K562 (cell line): ENCODE measurements around the gene PRODH2. TPM values are rescaled to one million over a fixed set of nuclear protein-coding genes. Genes with fewer than 3 reads are reported as not detected.

Experiments
- ATAC-seq: fragments of 200-7000 bp; cut with Tn5 transposase; 3 replicates; pipeline ENCODE4 v1.9.1; 2020; ENCODE audit warnings: moderate library complexity
- BruUV-seq: library from RNA; stranded (reverse); fragments of 400-500 nt; replicated peaks from 2 replicates; lab custom pipeline; 2021; lab: Mats Ljungman, UMichigan
- CTCF ChIA-PET: fragments of 300-600 bp; formaldehyde crosslinking; extraction: SDS; loops from one replicate; lab custom pipeline; 2021; ENCODE audit warnings: low intra/inter-chr PET ratio; lab: Yijun Ruan, JAX
- POLR2A ChIA-PET: fragments of 300-600, 350-650 bp; sonication (Branson Sonifier 250); formaldehyde crosslinking; extraction: SDS; loops from one replicate; lab custom pipeline; 2021; ENCODE audit warnings: antibody characterized with exemption, inconsistent platforms; lab: Yijun Ruan, JAX
- DNase-seq, 4 experiments: peaks; one replicate each; pipeline versions ENCODE4 v3.0.0 to v3.0.0-alpha.2; 2011 to 2018; ENCODE audit warnings: low spot score in 3 of 4, mixed read lengths in 3 of 4; ENCODE audit errors: extremely low read depth in 1 of 4
- FAIRE-seq: peaks from 2 replicates; lab custom pipeline; 2011; peaks lifted over from hg19 to GRCh38; lab: Jason Lieb, UNC
- H2AFZ ChIP-seq: 2 replicates; pipeline ENCODE4 v1.6.0; 2011; ENCODE audit warnings: low read depth, low read length, control low read depth, inconsistent platforms
- H3K27ac ChIP-seq: fragments of 200-600 bp; 3 replicates; pipeline ENCODE4 v1.8.0; 2011; ENCODE audit warnings: low read depth, mild to moderate bottlenecking, control low read depth, inconsistent platforms, low read length, moderate library complexity, mixed read lengths; ENCODE audit errors: extremely low read depth
- H3K27me3 ChIP-seq, 2 experiments: fragments of 300-600 bp in 1 of 2; 2 replicates in 1 of 2; 3 replicates in 1 of 2; pipeline versions ENCODE4 v1.6.0 to v1.8.0; 2011; ENCODE audit warnings: inconsistent platforms in 2 of 2, low read length in 2 of 2, mild to moderate bottlenecking in 1 of 2, mixed read lengths in 1 of 2, moderate library complexity in 1 of 2; ENCODE audit not compliant: control insufficient read depth in 2 of 2, insufficient read depth in 2 of 2
- H3K36me3 ChIP-seq: fragments of 300-600 bp; 3 replicates; pipeline ENCODE4 v1.8.0; 2011; ENCODE audit warnings: mild to moderate bottlenecking, low read length, inconsistent platforms; ENCODE audit not compliant: control insufficient read depth, insufficient read depth
- H3K4me1 ChIP-seq, 2 experiments: fragments of 200-600 bp in 1 of 2; replicated peaks in 1 of 2; 2 replicates in 1 of 2; 3 replicates in 1 of 2; pipeline versions ENCODE4 v1.5.1 to v1.8.0; 2011; ENCODE audit warnings: inconsistent platforms in 2 of 2, low read length in 2 of 2, mild to moderate bottlenecking in 1 of 2, mixed read lengths in 1 of 2, moderate library complexity in 1 of 2; ENCODE audit not compliant: control insufficient read depth in 2 of 2, insufficient read depth in 2 of 2
- H3K4me2 ChIP-seq: 2 replicates; pipeline ENCODE4 v1.6.1; 2011; ENCODE audit warnings: low read length, control low read depth, inconsistent platforms, mixed read lengths; ENCODE audit not compliant: insufficient read depth
- H3K4me3 ChIP-seq: fragments of 200-600 bp; sonication (generic), shearing (Covaris generic); 2 replicates; pipeline ENCODE4 v1.5.1; 2016; ENCODE audit warnings: control low read depth, inconsistent platforms
- H3K79me2 ChIP-seq: fragments of 200-600 bp; 3 replicates; pipeline ENCODE4 v1.8.0; 2011; ENCODE audit warnings: low read length, inconsistent platforms; ENCODE audit not compliant: control insufficient read depth, insufficient read depth
- H3K9ac ChIP-seq, 2 experiments: 2 replicates each; pipeline versions ENCODE4 v1.6.0 to v1.6.1; 2011; ENCODE audit warnings: low read depth in 2 of 2, low read length in 2 of 2, control low read depth in 1 of 2, inconsistent platforms in 1 of 2, mild to moderate bottlenecking in 1 of 2, mixed read lengths in 1 of 2; ENCODE audit not compliant: insufficient read depth in 1 of 2
- H3K9me1 ChIP-seq: one replicate; pipeline ENCODE4 v1.6.0; 2011; ENCODE audit warnings: inconsistent platforms, mild to moderate bottlenecking, low read length, moderate library complexity; ENCODE audit not compliant: control insufficient read depth, insufficient read depth
- H3K9me3 ChIP-seq: replicated peaks from 2 replicates; pipeline ENCODE4 v1.5.1; 2011; ENCODE audit warnings: low read depth, low read length, inconsistent platforms; ENCODE audit not compliant: control insufficient read depth, insufficient read depth
- H4K20me1 ChIP-seq: replicated peaks from 2 replicates; pipeline ENCODE4 v1.6.1; 2011; ENCODE audit warnings: low read length, inconsistent platforms, mixed read lengths; ENCODE audit not compliant: control insufficient read depth, insufficient read depth
- FOXK2 ChIP-seq, 2 experiments: fragments of 450-650 bp; IDR thresholded peaks in 1 of 2; conservative IDR thresholded peaks in 1 of 2; 2 replicates each; pipeline ENCODE4 v1.6.1; 2016; ENCODE audit warnings: low read depth in 2 of 2, mild to moderate bottlenecking in 1 of 2
- JUND ChIP-seq, 2 experiments: IDR thresholded peaks; 2 replicates in 1 of 2; 3 replicates in 1 of 2; pipeline ENCODE4 v1.6.1; 2011; ENCODE audit warnings: borderline replicate concordance in 2 of 2, low read depth in 2 of 2, low read length in 2 of 2, improper control_type of control experiment in 1 of 2, missing biosample characterization in 1 of 2, missing genetic modification characterization in 1 of 2, missing genetic modification reagents in 1 of 2
- KLF1 ChIP-seq: fragments of 450-650 bp; IDR thresholded peaks from 2 replicates; pipeline ENCODE4 v1.6.1; 2016; ENCODE audit warnings: missing genetic modification characterization, missing compliant biosample characterization
- MAZ ChIP-seq, 2 experiments: fragments of 450-650 bp in 1 of 2; sonication (generic) in 1 of 2; formaldehyde crosslinking; IDR thresholded peaks in 1 of 2; conservative IDR thresholded peaks in 1 of 2; 2 replicates each; pipeline versions ENCODE4 v1.4.0 to v1.5.0; 2020; ENCODE audit warnings: mild to moderate bottlenecking in 1 of 2, missing genetic modification reagents in 1 of 2
- STAT5B ChIP-seq: fragments of 250-450 bp; sonication (Bioruptor Pico); IDR thresholded peaks from 2 replicates; pipeline ENCODE4 v1.8.0; 2021; ENCODE audit warnings: mild to moderate bottlenecking, inconsistent platforms
- WGBS: fragments of 100-300 bp; shearing (Covaris generic); methylation state at CpG from one replicate; pipeline ENCODE4 v1.1.6; 2016; ENCODE audit warnings: low coverage, mixed read lengths; ENCODE audit not compliant: insufficient coverage; ENCODE audit errors: missing lambda C conversion rate; 5-methylcytosine and 5-hydroxymethylcytosine counted together
- in situ Hi-C: fragments of 300-500 bp; cut with MboI; formaldehyde crosslinking; loops from 4 replicates; pipeline ENCODE4 v1.15.0; 2018; ENCODE audit warnings: inconsistent platforms, mixed read lengths
- intact Hi-C: fragments of 100-400 bp; cut with micrococcal nuclease; formaldehyde crosslinking; loops from 2 replicates; pipeline ENCODE4 v1.14.2; 2022
- polyA plus RNA-seq, 8 experiments: library from polyadenylated mRNA; depleted of rRNA in 4 of 8; stranded (reverse) in 5 of 8; unstranded in 3 of 8; fragments of >200 nt; fragmentation: Nextera tagmentation in 2 of 8; fragmentation: Illumina TruSeq in 1 of 8; extraction: Ambion mirVana in 2 of 8; extraction: Trizol in 1 of 8; gene quantifications; 2 replicates each; pipeline versions ENCODE4 v1.2.1 to v1.2.3, GENCODE V29; 2011 to 2014; ENCODE audit warnings: inconsistent platforms in 1 of 8, missing spikeins in 1 of 8
- total RNA-seq, 7 experiments: library from RNA; depleted of rRNA in 6 of 7; stranded (reverse); fragments of >200 nt in 6 of 7; fragmentation: Illumina TruSeq in 2 of 7; extraction: Trizol in 2 of 7; gene quantifications; 2 replicates each; pipeline versions ENCODE4 v1.2.1 to v1.2.3, GENCODE V29; 2011 to 2021; ENCODE audit warnings: low replicate concordance in 1 of 7
- TF ChIP-seq, protein P1 (sequence below): fragments of 200-800 bp; sonication (Bioruptor generic); IDR thresholded peaks from 2 replicates; pipeline ENCODE4 v1.6.1; 2016; ENCODE audit warnings: missing genetic modification characterization, missing compliant biosample characterization

PRODH2 gene
- total and polyA plus RNA-seq, 9 of the 15 experiments (the other 6 are each of a cell fraction or from before 2014, with no cell fraction given) = not detected

DNA sequence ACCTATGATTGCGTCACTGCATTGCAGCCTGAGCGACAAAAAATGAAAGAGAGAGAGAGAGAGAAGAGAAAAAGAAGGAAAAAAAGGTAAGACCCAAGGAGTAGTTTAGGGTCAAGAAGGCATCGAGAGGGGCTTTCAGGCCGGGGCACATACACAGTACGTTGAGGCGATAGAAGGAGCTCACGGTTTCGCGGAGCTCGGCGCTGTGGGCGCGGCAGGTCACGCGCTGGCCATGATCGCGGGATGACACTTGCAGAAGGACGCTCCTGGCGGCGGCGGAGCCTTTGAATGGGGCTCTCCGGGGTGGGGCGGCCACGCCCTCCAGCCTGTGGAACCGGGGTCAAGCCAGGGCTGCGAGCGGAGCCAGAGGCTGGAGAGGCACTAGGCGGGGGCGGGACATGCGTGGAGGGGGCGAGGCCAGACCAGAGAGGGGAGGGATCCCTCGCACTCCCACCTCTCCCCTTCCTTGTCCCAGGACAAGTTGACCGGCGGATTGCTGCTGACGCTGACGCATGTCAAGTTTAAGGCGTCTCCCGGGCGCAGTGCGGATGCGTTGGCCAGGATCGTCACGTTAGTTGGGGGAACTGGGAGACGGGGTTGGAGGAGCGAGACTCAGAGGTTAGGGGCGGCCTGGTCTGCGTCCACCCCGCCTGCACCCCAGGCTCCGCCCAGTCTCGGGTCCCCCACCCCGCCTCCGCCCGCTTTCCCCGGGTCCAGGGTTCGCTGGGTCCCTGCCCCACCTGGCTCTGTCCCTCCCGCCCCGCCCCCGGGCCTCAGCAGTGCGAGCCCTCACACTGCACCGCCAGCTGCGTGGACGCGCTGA, 32.8 kb upstream of the PRODH2 start:
- Histone ChIP-seq H3K4me1 (peaks cover 9 to 27% of the 10 kb centered on the region in 2 experiments), H3K9me3 (no peaks in the 10 kb centered on the region), H3K4me3 (peak overlapping the region; percentile 30), H3K27me3 (peaks cover 30 to 56% of the 10 kb centered on the region in 2 experiments), H3K9ac (peak overlapping the region in 1 of 2 experiments; percentile 62; a peak in 2 of 4 replicates), H3K4me2 (peak overlapping the region; percentile 81), H3K9me1 (peaks cover 8% of the 10 kb centered on the region), H2AFZ (peak overlapping the region; percentile 72), H3K27ac (no peak overlapping the region; the same call in 2 of the 3 replicates), H4K20me1 (peaks cover 14% of the 10 kb centered on the region), H3K79me2 (no peaks in the 10 kb centered on the region), H3K36me3 (no peaks in the 10 kb centered on the region)
- FAIRE-seq (peak; percentile 42), DNase-seq (peak; percentile 83 to 95 (median 90)), ATAC-seq (peak; percentile 93)
- ChIA-PET POLR2A (interaction anchor here (0.7 to 1.7 kb wide), 4 partner anchors 17 to 113 kb away, joined by 3 to 5 read pairs (median 3); no protein-coding TSS in a partner anchor), CTCF (interaction anchor here (0.8 kb wide), 1 partner anchor 101 kb away, joined by 3 read pairs; no protein-coding TSS in a partner anchor)
- BruUV-seq = no TSS peak
- in situ Hi-C loops = no loop called here
- 1% methylated on average over 40 of the region's 63 CpGs for WGBS
- intact Hi-C loops = no loop called here
- no peak for TF ChIP-seq STAT5B (CRISPR knock-in tag)
- TF ChIP-seq JUND (IDR thresholded peaks at IDR 0.05; ENCODE audit: borderline replicate concordance, low read depth, low read length) = peak; percentile 38; the same call in 1 of the 2 replicates
- 0 out of 3 replicates have a peak, but pooled peaks have one; percentile 12 for TF ChIP-seq JUND (tag; IDR thresholded peaks at IDR 0.05; ENCODE audit: borderline replicate concordance, low read depth, low read length)
- TF ChIP-seq MAZ (CRISPR knock-in tag; conservative IDR thresholded peaks at IDR 0.05 in 1 of 2, IDR thresholded peaks at IDR 0.05 in 1 of 2) = peak in 1 of 2 experiments; percentile 50; a peak in 3 of 4 replicates
- TF ChIP-seq, protein P1, sequence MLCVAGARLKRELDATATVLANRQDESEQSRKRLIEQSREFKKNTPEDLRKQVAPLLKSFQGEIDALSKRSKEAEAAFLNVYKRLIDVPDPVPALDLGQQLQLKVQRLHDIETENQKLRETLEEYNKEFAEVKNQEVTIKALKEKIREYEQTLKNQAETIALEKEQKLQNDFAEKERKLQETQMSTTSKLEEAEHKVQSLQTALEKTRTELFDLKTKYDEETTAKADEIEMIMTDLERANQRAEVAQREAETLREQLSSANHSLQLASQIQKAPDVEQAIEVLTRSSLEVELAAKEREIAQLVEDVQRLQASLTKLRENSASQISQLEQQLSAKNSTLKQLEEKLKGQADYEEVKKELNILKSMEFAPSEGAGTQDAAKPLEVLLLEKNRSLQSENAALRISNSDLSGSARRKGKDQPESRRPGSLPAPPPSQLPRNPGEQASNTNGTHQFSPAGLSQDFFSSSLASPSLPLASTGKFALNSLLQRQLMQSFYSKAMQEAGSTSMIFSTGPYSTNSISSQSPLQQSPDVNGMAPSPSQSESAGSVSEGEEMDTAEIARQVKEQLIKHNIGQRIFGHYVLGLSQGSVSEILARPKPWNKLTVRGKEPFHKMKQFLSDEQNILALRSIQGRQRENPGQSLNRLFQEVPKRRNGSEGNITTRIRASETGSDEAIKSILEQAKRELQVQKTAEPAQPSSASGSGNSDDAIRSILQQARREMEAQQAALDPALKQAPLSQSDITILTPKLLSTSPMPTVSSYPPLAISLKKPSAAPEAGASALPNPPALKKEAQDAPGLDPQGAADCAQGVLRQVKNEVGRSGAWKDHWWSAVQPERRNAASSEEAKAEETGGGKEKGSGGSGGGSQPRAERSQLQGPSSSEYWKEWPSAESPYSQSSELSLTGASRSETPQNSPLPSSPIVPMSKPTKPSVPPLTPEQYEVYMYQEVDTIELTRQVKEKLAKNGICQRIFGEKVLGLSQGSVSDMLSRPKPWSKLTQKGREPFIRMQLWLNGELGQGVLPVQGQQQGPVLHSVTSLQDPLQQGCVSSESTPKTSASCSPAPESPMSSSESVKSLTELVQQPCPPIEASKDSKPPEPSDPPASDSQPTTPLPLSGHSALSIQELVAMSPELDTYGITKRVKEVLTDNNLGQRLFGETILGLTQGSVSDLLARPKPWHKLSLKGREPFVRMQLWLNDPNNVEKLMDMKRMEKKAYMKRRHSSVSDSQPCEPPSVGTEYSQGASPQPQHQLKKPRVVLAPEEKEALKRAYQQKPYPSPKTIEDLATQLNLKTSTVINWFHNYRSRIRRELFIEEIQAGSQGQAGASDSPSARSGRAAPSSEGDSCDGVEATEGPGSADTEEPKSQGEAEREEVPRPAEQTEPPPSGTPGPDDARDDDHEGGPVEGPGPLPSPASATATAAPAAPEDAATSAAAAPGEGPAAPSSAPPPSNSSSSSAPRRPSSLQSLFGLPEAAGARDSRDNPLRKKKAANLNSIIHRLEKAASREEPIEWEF (CRISPR knock-in tag) = no peak
- TF ChIP-seq FOXK2 (conservative IDR thresholded peaks at IDR 0.05 in 1 of 2, IDR thresholded peaks at IDR 0.05 in 1 of 2; ENCODE audit: low read depth in 2 of 2) = peak in 1 of 2 experiments; percentile 27; a peak in 1 of 4 replicates
- 0 out of 2 replicates have a peak, but pooled peaks have one; percentile 57 for TF ChIP-seq KLF1 (tag)
